Measurements from ENCODE around the gene BTBD1.

- no peak for TF ChIP-seq CTCF (IDR thresholded peaks at IDR 0.05 in 4 of 5, conservative IDR thresholded peaks at IDR 0.05 in 1 of 5)
- TF ChIP-seq POLR2A (IDR thresholded peaks at IDR 0.05): no peak
Measured at GRCh38 chr15:83102346-83102745, 35.3 kb upstream of the BTBD1 start.
